SK-N-SH treated with all-trans-retinoic acid at 6 μM for 48 hours (cell line): ENCODE data around the gene PAFAH1B1.
"Not testable (repeated sequence)": the region's sequence is repeated elsewhere in the genome, so short reads cannot be mapped to it uniquely, and the experiment has no call there.

Experiments
- ATAC-seq: fragments of 200-7000 bp; cut with Tn5 transposase; 3 replicates; pipeline ENCODE4 v1.9.1; 2020; ENCODE audit warnings: mild to moderate bottlenecking, moderate library complexity
- ARNTL ChIP-seq: fragments of 450-650 bp; formaldehyde crosslinking; IDR thresholded peaks from 2 replicates; pipeline ENCODE4 v1.5.0; 2020; ENCODE audit warnings: low read depth, mild to moderate bottlenecking, moderate library complexity, borderline replicate concordance
- BACH2 ChIP-seq: fragments of 250-450 bp; sonication (Bioruptor Pico); IDR thresholded peaks from 2 replicates; pipeline ENCODE4 v1.9.0; 2021; ENCODE audit warnings: mild to moderate bottlenecking, borderline replicate concordance
- CSDC2 ChIP-seq: fragments of 250-450 bp; sonication (Bioruptor Pico); IDR thresholded peaks from 2 replicates; pipeline ENCODE4 v1.5.0; 2020; ENCODE audit warnings: mild to moderate bottlenecking, moderate library complexity
- ESRRG ChIP-seq: fragments of 250-450 bp; sonication (Bioruptor Pico); IDR thresholded peaks from 2 replicates; pipeline ENCODE4 v1.6.1; 2021; ENCODE audit warnings: mild to moderate bottlenecking
- GLIS3 ChIP-seq: fragments of 250-450 bp; sonication (Bioruptor Pico); IDR thresholded peaks from 2 replicates; pipeline ENCODE4 v1.5.0; 2020; ENCODE audit warnings: mild to moderate bottlenecking, moderate library complexity
- ISL1 ChIP-seq: fragments of 250-450 bp; sonication (Bioruptor Pico); IDR thresholded peaks from 2 replicates; pipeline ENCODE4 v2.1.2; 2022; ENCODE audit warnings: mild to moderate bottlenecking, moderate library complexity
- OSR1 ChIP-seq: fragments of 250-450 bp; sonication (Bioruptor Pico); IDR thresholded peaks from 2 replicates; pipeline ENCODE4 v1.8.0; 2022; ENCODE audit warnings: moderate library complexity, mild to moderate bottlenecking, inconsistent platforms
- PPARA ChIP-seq: fragments of 250-450 bp; sonication (Bioruptor Pico); IDR thresholded peaks from 2 replicates; pipeline ENCODE4 v1.5.0; 2020; ENCODE audit warnings: mild to moderate bottlenecking, borderline replicate concordance
- RARB ChIP-seq: fragments of 250-450 bp; sonication (Bioruptor Pico); IDR thresholded peaks from 2 replicates; pipeline ENCODE4 v1.8.0; 2021; ENCODE audit warnings: mild to moderate bottlenecking, moderate library complexity
- SNAI2 ChIP-seq: fragments of 250-450 bp; sonication (Bioruptor Pico); IDR thresholded peaks from 2 replicates; pipeline ENCODE4 v1.5.0; 2020; ENCODE audit warnings: mild to moderate bottlenecking, moderate library complexity
- TCF4 ChIP-seq: fragments of 250-450 bp; sonication (Bioruptor Pico); IDR thresholded peaks from 2 replicates; pipeline ENCODE4 v1.8.0; 2021; ENCODE audit warnings: mild to moderate bottlenecking, moderate library complexity, borderline replicate concordance
- TOX ChIP-seq: fragments of 250-450 bp; sonication (Bioruptor Pico); IDR thresholded peaks from 2 replicates; pipeline ENCODE4 v1.8.0; 2021; ENCODE audit warnings: mild to moderate bottlenecking, moderate library complexity, borderline replicate concordance
- TSHZ2 ChIP-seq: fragments of 250-450 bp; sonication (Bioruptor Pico); IDR thresholded peaks from 2 replicates; pipeline ENCODE4 v1.5.0; 2020; ENCODE audit warnings: mild to moderate bottlenecking, moderate library complexity
- ZC3H10 ChIP-seq: fragments of 250-450 bp; sonication (Bioruptor Pico); IDR thresholded peaks from 2 replicates; pipeline ENCODE4 v1.5.1; 2021; ENCODE audit warnings: mild to moderate bottlenecking, moderate library complexity
- ZFP3 ChIP-seq: fragments of 250-450 bp; sonication (Bioruptor Pico); IDR thresholded peaks from 2 replicates; pipeline ENCODE4 v1.5.0; 2020; ENCODE audit warnings: mild to moderate bottlenecking, moderate library complexity
- ZFP30 ChIP-seq: fragments of 450-650 bp; formaldehyde crosslinking; IDR thresholded peaks from 2 replicates; pipeline ENCODE4 v1.5.0; 2022; ENCODE audit warnings: mild to moderate bottlenecking, moderate library complexity
- ZNF565 ChIP-seq: fragments of 450-650 bp; formaldehyde crosslinking; conservative IDR thresholded peaks from 2 replicates; pipeline ENCODE4 v1.5.0; 2020; ENCODE audit warnings: low read depth, mild to moderate bottlenecking, moderate library complexity
- ZNF70 ChIP-seq: fragments of 450-650 bp; formaldehyde crosslinking; IDR thresholded peaks from 2 replicates; pipeline ENCODE4 v1.5.0; 2020; ENCODE audit warnings: mild to moderate bottlenecking, moderate library complexity
- TF ChIP-seq, protein P1 (sequence below): fragments of 250-450 bp; sonication (Bioruptor Pico); IDR thresholded peaks from 2 replicates; pipeline ENCODE4 v1.8.0; 2021; ENCODE audit warnings: low read depth, mild to moderate bottlenecking, moderate library complexity, borderline replicate concordance
- TF ChIP-seq, protein P2 (sequence below): fragments of 250-450 bp; sonication (Bioruptor Pico); IDR thresholded peaks from 2 replicates; pipeline ENCODE4 v1.5.1; 2021; ENCODE audit warnings: mild to moderate bottlenecking, moderate library complexity

PAFAH1B1 gene

GRCh38 chr17:2566056-2566455 lies 27.4 kb upstream of the PAFAH1B1 start:
- TF ChIP-seq TCF4 (no peak), OSR1 (CRISPR knock-in tag) (no peak), ZNF565 (CRISPR knock-in tag) (no peak), SNAI2 (CRISPR knock-in tag) (no peak), ISL1 (CRISPR knock-in tag) (no peak), ZFP30 (CRISPR knock-in tag) (no peak), ARNTL (CRISPR knock-in tag) (no peak), PPARA (no peak), ZNF70 (no peak), CSDC2 (CRISPR knock-in tag) (no peak)
- TF ChIP-seq, protein P1, sequence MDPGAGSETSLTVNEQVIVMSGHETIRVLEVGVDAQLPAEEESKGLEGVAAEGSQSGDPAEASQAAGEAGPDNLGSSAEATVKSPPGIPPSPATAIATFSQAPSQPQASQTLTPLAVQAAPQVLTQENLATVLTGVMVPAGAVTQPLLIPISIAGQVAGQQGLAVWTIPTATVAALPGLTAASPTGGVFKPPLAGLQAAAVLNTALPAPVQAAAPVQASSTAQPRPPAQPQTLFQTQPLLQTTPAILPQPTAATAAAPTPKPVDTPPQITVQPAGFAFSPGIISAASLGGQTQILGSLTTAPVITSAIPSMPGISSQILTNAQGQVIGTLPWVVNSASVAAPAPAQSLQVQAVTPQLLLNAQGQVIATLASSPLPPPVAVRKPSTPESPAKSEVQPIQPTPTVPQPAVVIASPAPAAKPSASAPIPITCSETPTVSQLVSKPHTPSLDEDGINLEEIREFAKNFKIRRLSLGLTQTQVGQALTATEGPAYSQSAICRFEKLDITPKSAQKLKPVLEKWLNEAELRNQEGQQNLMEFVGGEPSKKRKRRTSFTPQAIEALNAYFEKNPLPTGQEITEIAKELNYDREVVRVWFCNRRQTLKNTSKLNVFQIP (CRISPR knock-in tag): no peak
- no peak for ATAC-seq

GRCh38 chr17:2571523-2572303 lies 21.7 kb upstream of the PAFAH1B1 start:
- ATAC-seq: no peak
- TF ChIP-seq TSHZ2 (CRISPR knock-in tag) (no peak), SNAI2 (CRISPR knock-in tag) (no peak), ZFP30 (CRISPR knock-in tag) (no peak), PPARA (no peak), RARB (CRISPR knock-in tag) (no peak), ESRRG (CRISPR knock-in tag) (no peak), ARNTL (CRISPR knock-in tag) (no peak), BACH2 (CRISPR knock-in tag) (no peak)
- TF ChIP-seq, protein P2, sequence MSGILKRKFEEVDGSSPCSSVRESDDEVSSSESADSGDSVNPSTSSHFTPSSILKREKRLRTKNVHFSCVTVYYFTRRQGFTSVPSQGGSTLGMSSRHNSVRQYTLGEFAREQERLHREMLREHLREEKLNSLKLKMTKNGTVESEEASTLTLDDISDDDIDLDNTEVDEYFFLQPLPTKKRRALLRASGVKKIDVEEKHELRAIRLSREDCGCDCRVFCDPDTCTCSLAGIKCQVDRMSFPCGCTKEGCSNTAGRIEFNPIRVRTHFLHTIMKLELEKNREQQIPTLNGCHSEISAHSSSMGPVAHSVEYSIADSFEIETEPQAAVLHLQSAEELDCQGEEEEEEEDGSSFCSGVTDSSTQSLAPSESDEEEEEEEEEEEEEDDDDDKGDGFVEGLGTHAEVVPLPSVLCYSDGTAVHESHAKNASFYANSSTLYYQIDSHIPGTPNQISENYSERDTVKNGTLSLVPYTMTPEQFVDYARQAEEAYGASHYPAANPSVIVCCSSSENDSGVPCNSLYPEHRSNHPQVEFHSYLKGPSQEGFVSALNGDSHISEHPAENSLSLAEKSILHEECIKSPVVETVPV (CRISPR knock-in tag): no peak
- TF ChIP-seq, protein P1 (CRISPR knock-in tag): no peak

DNA sequence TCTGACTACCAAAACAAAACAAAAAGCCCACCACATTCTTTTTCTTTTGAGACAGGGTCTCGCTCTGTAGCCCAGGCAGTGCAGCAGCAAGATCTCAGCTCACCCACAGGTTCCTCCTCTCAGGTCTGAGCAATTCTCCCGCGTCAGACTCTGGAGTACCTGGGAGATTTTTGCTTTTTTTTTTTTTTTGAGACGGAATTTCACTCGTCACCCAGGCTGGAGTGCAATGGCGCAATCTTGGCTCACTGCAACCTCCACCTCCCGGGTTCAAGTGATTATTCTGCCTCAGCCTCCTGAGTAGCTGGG lies 21.2 kb upstream of the PAFAH1B1 start:
- not testable (repeated sequence) for ATAC-seq

DNA sequence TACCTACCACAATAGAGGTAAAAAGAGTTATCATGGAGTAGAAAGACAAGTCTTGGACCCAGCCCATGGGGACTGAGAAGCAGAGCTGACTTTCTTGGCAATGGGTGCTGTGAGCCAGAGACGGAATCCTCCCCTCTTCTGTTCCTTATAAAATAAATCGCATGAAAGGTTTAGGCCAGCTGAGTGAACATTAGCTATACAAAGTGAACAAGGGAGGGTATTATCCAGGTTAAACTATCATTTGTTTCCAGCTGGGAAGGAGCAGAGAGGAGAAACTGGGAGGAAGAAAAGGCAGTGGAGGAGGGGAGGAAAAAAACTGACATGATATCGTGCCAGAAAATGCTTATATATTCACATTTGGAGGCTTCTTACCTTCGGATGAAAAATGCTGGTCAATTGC lies 13.3 kb upstream of the PAFAH1B1 start:
- ATAC-seq: no peak

More for the DNA sequence above, 13.3 kb upstream of the PAFAH1B1 start:
- TF ChIP-seq GLIS3 (no peak), TOX (CRISPR knock-in tag) (no peak), ZFP3 (CRISPR knock-in tag) (no peak), ZC3H10 (CRISPR knock-in tag) (no peak), ZNF70 (no peak), ESRRG (CRISPR knock-in tag) (no peak), ISL1 (CRISPR knock-in tag) (no peak), CSDC2 (CRISPR knock-in tag) (no peak), BACH2 (CRISPR knock-in tag) (no peak), OSR1 (CRISPR knock-in tag) (no peak), PPARA (no peak), TSHZ2 (CRISPR knock-in tag) (no peak), ZFP30 (CRISPR knock-in tag) (no peak), TCF4 (no peak), RARB (CRISPR knock-in tag) (no peak), SNAI2 (CRISPR knock-in tag) (no peak), ARNTL (CRISPR knock-in tag) (no peak)
- TF ChIP-seq, protein P2 (CRISPR knock-in tag): no peak
